SJCRH30 (cell line): ENCODE data around the gene RPL10. TPM values are rescaled to one million over a fixed set of nuclear protein-coding genes. Genes with fewer than 3 reads are reported as not detected.

ENCODE experiments used
- DNase-seq, 2 experiments: peaks; one replicate each; pipeline ENCODE4 v3.0.0-alpha.2; 2015 to 2020
- H3K27ac ChIP-seq: fragments of 250-450 bp; sonication (Bioruptor Pico); 2 replicates; pipeline ENCODE4 v1.5.1; 2020; ENCODE audit warnings: mild to moderate bottlenecking, moderate library complexity
- H3K27me3 ChIP-seq: fragments of 250-450 bp; sonication (Bioruptor Pico); 2 replicates; pipeline ENCODE4 v1.5.1; 2020; ENCODE audit warnings: mild to moderate bottlenecking, moderate library complexity
- H3K36me3 ChIP-seq: fragments of 250-450 bp; sonication (Bioruptor Pico); 2 replicates; pipeline ENCODE4 v1.5.1; 2020; ENCODE audit warnings: mild to moderate bottlenecking, moderate library complexity
- H3K4me1 ChIP-seq: fragments of 250-450 bp; sonication (Bioruptor Pico); 2 replicates; pipeline ENCODE4 v1.5.1; 2020; ENCODE audit warnings: mild to moderate bottlenecking, moderate library complexity
- H3K4me3 ChIP-seq: fragments of 250-450 bp; sonication (Bioruptor Pico); 2 replicates; pipeline ENCODE4 v1.5.1; 2020; ENCODE audit warnings: mild to moderate bottlenecking, moderate library complexity
- H3K9me3 ChIP-seq: fragments of 250-450 bp; sonication (Bioruptor Pico); replicated peaks from 2 replicates; pipeline ENCODE4 v1.5.1; 2020; ENCODE audit warnings: mild to moderate bottlenecking, moderate library complexity
- total RNA-seq: library from RNA; depleted of rRNA; stranded (reverse); fragments of >200 nt; shearing (Covaris generic); gene quantifications from 2 replicates; pipeline ENCODE4 v1.2.3, GENCODE V29; 2014

RPL10 gene
- total RNA-seq, 1 experiment from 2014 or later: 3,093 TPM

DNA sequence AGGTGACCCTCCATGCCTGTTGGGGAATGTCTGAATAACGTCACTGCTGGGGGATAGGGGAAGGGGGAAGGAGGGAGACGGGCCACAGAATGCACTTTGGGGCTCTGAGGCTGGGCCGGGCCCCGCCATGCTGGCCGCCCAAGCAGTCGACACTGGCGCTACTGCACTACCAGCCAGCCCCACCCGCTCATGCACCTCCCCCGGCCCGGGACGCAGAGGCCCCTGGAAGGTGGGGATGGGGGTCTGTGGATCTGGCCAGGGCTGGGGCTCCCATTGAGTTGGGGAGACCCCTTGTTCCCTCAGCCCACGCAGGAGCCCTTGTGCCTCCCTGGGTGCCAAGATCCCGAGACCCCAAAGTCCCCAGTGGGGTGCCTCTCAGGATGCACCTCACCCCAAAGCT, 41.6 kb upstream of the RPL10 start:
- H3K4me1 ChIP-seq: no peaks in the 10 kb centered on the region
- peaks cover 5% of the 10 kb centered on the region; the same call in 1 of the 2 replicates for H3K36me3 ChIP-seq
- H3K9me3 ChIP-seq: no peaks in the 10 kb centered on the region
- H3K27ac ChIP-seq: no peak overlapping the region
- no peaks in the 10 kb centered on the region for H3K27me3 ChIP-seq
- DNase-seq: no peak
- no peak overlapping the region for H3K4me3 ChIP-seq

DNA sequence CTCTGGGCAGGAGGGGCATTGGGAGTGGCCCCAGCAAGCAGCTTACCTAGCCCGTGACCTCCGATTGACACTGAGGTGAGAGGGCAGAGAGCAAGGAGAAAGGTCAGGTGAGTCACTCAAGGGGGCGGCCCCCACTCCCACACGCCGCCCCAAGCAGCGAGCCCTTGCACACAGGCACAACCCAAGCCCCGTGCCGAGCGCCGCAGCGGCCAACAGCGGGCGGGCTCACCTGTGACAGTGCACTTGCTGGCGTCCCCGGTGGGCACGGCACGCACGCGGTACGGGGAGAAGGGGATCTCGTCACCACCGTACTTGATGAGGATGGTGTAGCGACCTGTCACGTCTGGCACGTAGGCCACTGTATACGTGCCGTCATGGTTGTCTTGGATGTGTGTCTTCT, 41.0 kb upstream of the RPL10 start:
- H3K27ac ChIP-seq: no peak overlapping the region
- no peaks in the 10 kb centered on the region for H3K9me3 ChIP-seq
- no peak overlapping the region for H3K4me3 ChIP-seq
- no peaks in the 10 kb centered on the region for H3K27me3 ChIP-seq
- H3K4me1 ChIP-seq: no peaks in the 10 kb centered on the region
- DNase-seq: no peak
- peaks cover 9% of the 10 kb centered on the region; the same call in 1 of the 2 replicates for H3K36me3 ChIP-seq

DNA sequence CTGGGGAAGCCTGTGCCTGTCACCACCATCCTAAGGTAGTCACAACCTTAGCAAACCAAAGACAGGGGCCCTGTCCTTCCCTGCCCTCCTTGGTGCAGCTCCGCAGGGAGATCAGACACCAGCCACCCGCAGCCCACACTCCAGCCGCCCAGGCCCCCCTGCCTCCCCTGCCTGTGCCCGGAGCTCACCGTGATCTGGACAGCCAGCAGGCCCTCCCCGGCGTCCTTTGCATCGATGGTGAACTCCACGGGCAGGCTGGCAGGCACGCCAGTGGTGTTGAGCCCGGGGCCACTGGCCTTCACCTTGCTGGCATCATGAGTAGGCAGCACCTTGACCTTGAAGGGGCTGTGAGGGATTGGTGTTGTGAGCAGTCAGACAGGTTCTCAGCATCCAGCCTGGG, 40.2 kb upstream of the RPL10 start:
- H3K27me3 ChIP-seq: no peaks in the 10 kb centered on the region
- H3K36me3 ChIP-seq: peaks cover 9% of the 10 kb centered on the region; the same call in 1 of the 2 replicates
- H3K27ac ChIP-seq: no peak overlapping the region
- no peaks in the 10 kb centered on the region for H3K4me1 ChIP-seq
- H3K9me3 ChIP-seq: no peaks in the 10 kb centered on the region
- no peak for DNase-seq
- H3K4me3 ChIP-seq: no peak overlapping the region

GRCh38 chrX:154358829-154359228, 39.3 kb upstream of the RPL10 start:
- H3K9me3 ChIP-seq: no peaks in the 10 kb centered on the region
- H3K36me3 ChIP-seq: peaks cover 13% of the 10 kb centered on the region; the same call in 1 of the 2 replicates
- no peak overlapping the region for H3K4me3 ChIP-seq
- no peaks in the 10 kb centered on the region for H3K27me3 ChIP-seq
- no peak overlapping the region for H3K27ac ChIP-seq
- no peaks in the 10 kb centered on the region for H3K4me1 ChIP-seq
- DNase-seq: no peak

- no peak for DNase-seq
- Histone ChIP-seq H3K4me3 (no peak overlapping the region), H3K9me3 (no peaks in the 10 kb centered on the region), H3K4me1 (no peaks in the 10 kb centered on the region), H3K27me3 (no peaks in the 10 kb centered on the region), H3K27ac (no peak overlapping the region), H3K36me3 (peaks cover 16% of the 10 kb centered on the region; the same call in 1 of the 2 replicates)
Observed at GRCh38 chrX:154359362-154360154, 38.6 kb upstream of the RPL10 start.

GRCh38 chrX:154360155-154360713, 37.9 kb upstream of the RPL10 start:
- Histone ChIP-seq H3K9me3 (no peaks in the 10 kb centered on the region), H3K27ac (no peak overlapping the region), H3K4me1 (no peaks in the 10 kb centered on the region), H3K27me3 (no peaks in the 10 kb centered on the region), H3K4me3 (no peak overlapping the region), H3K36me3 (peaks cover 19% of the 10 kb centered on the region; the same call in 1 of the 2 replicates)
- no peak for DNase-seq

DNA sequence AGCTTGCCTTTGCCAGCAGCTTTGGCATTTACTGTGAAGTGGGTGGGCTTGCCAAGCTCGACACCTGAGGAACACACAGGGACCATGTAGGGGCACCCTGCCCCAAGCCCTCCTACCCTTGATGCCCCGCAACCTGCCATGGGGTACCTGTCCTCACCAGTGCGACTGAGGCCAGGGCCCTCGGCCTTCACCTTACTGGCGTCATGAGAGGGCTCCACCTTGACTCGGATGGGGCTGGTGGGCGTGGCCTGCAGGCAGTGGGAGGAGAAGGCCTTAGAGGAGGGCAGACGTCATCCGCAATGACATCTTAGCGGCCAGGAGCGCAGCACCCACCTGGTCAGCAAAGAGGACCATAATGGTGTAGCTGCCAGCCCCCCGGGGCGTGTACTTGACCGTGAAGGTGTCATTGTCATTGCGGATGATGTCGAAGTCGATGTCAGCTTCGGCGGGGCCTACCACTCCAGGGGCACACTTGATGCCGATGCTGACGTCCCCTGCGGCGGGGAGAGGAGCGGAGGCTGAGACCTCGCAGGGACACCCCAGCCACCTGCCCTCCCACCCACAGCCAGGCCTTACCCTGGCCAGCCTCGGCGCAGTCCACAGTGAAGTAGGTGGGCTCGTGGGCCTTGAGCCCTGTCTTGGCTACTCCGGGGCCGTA, 36.0 kb upstream of the RPL10 start:
- H3K4me3 ChIP-seq: no peak overlapping the region
- H3K36me3 ChIP-seq: peaks cover 23% of the 10 kb centered on the region
- H3K9me3 ChIP-seq: no peaks in the 10 kb centered on the region
- no peak overlapping the region for H3K27ac ChIP-seq
- no peaks in the 10 kb centered on the region for H3K4me1 ChIP-seq
- H3K27me3 ChIP-seq: no peaks in the 10 kb centered on the region
- no peak for DNase-seq

DNA sequence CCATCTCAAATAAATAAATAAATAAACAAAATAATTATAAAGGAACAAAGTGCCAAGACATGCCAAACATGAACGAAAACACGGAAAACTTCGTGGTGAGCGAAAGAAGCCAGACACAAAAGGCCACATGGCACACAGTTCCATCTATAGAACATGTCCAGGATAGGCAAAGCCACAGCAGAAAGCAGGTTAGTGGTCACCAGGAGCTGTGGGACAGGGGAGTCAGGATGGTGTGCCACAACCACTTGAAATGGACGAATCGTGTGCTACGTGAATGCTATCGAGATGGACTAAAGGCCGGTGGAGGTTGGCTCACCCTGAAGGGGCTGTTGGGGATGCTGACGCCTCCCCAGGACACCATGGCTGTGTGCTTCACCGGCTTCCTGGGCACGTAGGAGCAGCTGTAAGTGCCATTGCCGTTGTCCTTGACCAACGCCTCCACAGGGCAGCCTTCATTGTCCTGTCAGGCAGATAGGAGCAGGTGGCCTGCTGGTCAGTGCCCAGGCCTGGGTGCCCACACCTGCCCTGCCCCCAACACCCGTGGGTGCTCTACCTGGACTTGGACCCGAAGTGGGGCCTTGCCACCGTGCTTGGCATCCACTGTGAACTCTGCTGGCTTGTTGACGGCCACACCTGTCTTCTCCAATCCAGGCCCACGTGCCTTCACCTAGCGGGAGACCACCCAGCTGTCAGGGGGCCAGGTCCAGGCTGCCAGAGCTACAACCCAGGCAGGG, 34.3 kb upstream of the RPL10 start:
- peaks cover 22% of the 10 kb centered on the region for H3K36me3 ChIP-seq
- H3K9me3 ChIP-seq: no peaks in the 10 kb centered on the region
- no peaks in the 10 kb centered on the region for H3K27me3 ChIP-seq
- H3K27ac ChIP-seq: no peak overlapping the region
- no peak for DNase-seq
- H3K4me1 ChIP-seq: peaks cover 6% of the 10 kb centered on the region; the same call in 1 of the 2 replicates
- no peak overlapping the region for H3K4me3 ChIP-seq

DNA sequence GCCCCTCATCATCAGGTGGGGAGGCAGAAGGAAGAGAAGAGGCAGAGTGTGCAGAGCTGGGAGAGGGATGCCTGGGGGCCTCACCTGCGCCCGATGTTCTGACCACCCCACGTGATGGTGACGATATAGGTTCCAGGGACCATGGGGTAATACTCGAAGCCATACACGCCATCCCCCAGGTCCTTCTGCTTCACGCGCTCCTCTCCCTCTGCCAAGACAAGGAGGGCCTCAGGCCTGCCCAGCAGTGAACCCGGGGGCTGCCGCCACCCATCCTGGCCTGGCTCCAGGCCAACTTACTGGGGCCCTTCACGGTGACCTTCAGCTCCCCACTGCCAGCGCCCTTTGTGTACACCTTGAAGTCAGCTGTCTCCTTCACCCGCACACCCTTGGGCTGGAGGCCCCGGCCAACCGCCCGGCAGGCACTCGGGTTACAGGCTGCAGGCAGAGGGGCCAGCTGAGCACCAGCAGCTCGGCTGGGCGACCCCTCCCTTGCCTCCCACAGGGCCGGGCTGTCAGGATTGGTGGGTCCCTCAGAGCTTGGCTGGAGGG, 33.1 kb upstream of the RPL10 start:
- Histone ChIP-seq H3K4me3 (no peak overlapping the region), H3K4me1 (peaks cover 9% of the 10 kb centered on the region; the same call in 1 of the 2 replicates), H3K27ac (no peak overlapping the region), H3K9me3 (no peaks in the 10 kb centered on the region), H3K27me3 (no peaks in the 10 kb centered on the region), H3K36me3 (peaks cover 22% of the 10 kb centered on the region)
- DNase-seq: peak in 1 of 2 experiments; percentile 17

GRCh38 chrX:154365997-154366665, 32.0 kb upstream of the RPL10 start:
- Histone ChIP-seq H3K27ac (no peak overlapping the region), H3K4me3 (no peak overlapping the region), H3K4me1 (peaks cover 9% of the 10 kb centered on the region; the same call in 1 of the 2 replicates), H3K36me3 (peaks cover 22% of the 10 kb centered on the region), H3K27me3 (no peaks in the 10 kb centered on the region), H3K9me3 (no peaks in the 10 kb centered on the region)
- DNase-seq: no peak

GRCh38 chrX:154366666-154367055, 31.5 kb upstream of the RPL10 start:
- Histone ChIP-seq H3K4me1 (peaks cover 9% of the 10 kb centered on the region; the same call in 1 of the 2 replicates), H3K27ac (no peak overlapping the region), H3K4me3 (no peak overlapping the region), H3K36me3 (peaks cover 20% of the 10 kb centered on the region), H3K9me3 (no peaks in the 10 kb centered on the region), H3K27me3 (no peaks in the 10 kb centered on the region)
- DNase-seq: no peak

- Histone ChIP-seq H3K9me3 (no peaks in the 10 kb centered on the region), H3K4me1 (peaks cover 9% of the 10 kb centered on the region; the same call in 1 of the 2 replicates), H3K27me3 (no peaks in the 10 kb centered on the region), H3K27ac (no peak overlapping the region), H3K36me3 (peaks cover 15% of the 10 kb centered on the region), H3K4me3 (no peak overlapping the region)
- no peak for DNase-seq
Observed at GRCh38 chrX:154367474-154368308, 30.5 kb upstream of the RPL10 start.
